ENCODE measurements around the gene GOLPH3. TPM values are rescaled to one million over a fixed set of nuclear protein-coding genes. Genes with fewer than 3 reads are reported as not detected.

GOLPH3 gene
- polyA plus RNA-seq, 1 donor from 2014 or later: 75.8 TPM

DNA sequence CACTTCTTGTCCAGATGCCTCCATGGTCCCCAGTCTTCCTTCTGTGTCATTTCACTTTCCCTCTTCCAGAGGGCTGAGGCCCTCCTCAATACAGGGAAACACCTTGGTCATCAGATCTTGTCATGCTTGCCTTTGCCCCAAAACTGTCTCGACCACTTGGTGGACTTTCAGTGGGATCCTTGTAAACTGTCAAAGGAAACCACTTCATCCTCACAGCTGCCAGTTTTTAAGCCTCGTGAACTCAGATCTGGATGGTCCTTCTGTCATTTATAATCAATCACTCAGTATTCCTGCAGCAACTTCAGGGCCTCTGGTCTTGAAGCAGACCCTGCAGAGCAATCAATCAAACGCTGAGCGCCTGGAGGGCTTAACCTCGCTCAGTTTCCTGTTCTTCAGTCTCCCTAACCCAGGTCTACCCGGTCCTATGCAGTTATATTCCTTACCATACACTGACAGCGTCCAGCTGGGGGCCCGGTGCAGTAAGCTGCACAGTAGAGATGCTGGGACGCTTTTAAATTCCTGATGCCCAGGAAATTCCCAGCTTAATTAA, 74.6 kb downstream of the GOLPH3 start:
- no peaks in the 10 kb centered on the region for H3K9me3 ChIP-seq (ENCODE audit: low read length)
- peaks cover 13% of the 10 kb centered on the region for H3K36me3 ChIP-seq (ENCODE audit: insufficient read depth, low read length)
- H3K9ac ChIP-seq (ENCODE audit: low read length): no peak overlapping the region
- H3K9me2 ChIP-seq (ENCODE audit: insufficient read depth, low read length): no peaks in the 10 kb centered on the region
- H3K27me3 ChIP-seq (ENCODE audit: insufficient read depth, low read depth, low read length): no peaks in the 10 kb centered on the region
- H3K4me2 ChIP-seq (ENCODE audit: low read length): no peak overlapping the region
- H3K27ac ChIP-seq (ENCODE audit: low read length): no peak overlapping the region
- no peaks in the 10 kb centered on the region for H3K79me2 ChIP-seq (replicated peaks; ENCODE audit: insufficient read depth, low read length)
- H3F3A ChIP-seq (ENCODE audit: insufficient read depth, low read length, poor library complexity, severe bottlenecking): no peaks in the 10 kb centered on the region
- no peak overlapping the region for H3K4me3 ChIP-seq (ENCODE audit: low read length)
- H4K20me1 ChIP-seq (ENCODE audit: insufficient read depth): no peaks in the 10 kb centered on the region
- H2AFZ ChIP-seq (ENCODE audit: low read depth, low read length): no peak overlapping the region
- TF ChIP-seq, protein P1, sequence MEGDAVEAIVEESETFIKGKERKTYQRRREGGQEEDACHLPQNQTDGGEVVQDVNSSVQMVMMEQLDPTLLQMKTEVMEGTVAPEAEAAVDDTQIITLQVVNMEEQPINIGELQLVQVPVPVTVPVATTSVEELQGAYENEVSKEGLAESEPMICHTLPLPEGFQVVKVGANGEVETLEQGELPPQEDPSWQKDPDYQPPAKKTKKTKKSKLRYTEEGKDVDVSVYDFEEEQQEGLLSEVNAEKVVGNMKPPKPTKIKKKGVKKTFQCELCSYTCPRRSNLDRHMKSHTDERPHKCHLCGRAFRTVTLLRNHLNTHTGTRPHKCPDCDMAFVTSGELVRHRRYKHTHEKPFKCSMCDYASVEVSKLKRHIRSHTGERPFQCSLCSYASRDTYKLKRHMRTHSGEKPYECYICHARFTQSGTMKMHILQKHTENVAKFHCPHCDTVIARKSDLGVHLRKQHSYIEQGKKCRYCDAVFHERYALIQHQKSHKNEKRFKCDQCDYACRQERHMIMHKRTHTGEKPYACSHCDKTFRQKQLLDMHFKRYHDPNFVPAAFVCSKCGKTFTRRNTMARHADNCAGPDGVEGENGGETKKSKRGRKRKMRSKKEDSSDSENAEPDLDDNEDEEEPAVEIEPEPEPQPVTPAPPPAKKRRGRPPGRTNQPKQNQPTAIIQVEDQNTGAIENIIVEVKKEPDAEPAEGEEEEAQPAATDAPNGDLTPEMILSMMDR (IDR thresholded peaks at IDR 0.05; ENCODE audit: poor library complexity, severe bottlenecking): no peak
- TF ChIP-seq TAF1 (IDR thresholded peaks at IDR 0.05; ENCODE audit: low read depth): no peak
- TF ChIP-seq SMC3 (conservative IDR thresholded peaks at IDR 0.05; ENCODE audit: poor library complexity): no peak
- TF ChIP-seq, protein P2, sequence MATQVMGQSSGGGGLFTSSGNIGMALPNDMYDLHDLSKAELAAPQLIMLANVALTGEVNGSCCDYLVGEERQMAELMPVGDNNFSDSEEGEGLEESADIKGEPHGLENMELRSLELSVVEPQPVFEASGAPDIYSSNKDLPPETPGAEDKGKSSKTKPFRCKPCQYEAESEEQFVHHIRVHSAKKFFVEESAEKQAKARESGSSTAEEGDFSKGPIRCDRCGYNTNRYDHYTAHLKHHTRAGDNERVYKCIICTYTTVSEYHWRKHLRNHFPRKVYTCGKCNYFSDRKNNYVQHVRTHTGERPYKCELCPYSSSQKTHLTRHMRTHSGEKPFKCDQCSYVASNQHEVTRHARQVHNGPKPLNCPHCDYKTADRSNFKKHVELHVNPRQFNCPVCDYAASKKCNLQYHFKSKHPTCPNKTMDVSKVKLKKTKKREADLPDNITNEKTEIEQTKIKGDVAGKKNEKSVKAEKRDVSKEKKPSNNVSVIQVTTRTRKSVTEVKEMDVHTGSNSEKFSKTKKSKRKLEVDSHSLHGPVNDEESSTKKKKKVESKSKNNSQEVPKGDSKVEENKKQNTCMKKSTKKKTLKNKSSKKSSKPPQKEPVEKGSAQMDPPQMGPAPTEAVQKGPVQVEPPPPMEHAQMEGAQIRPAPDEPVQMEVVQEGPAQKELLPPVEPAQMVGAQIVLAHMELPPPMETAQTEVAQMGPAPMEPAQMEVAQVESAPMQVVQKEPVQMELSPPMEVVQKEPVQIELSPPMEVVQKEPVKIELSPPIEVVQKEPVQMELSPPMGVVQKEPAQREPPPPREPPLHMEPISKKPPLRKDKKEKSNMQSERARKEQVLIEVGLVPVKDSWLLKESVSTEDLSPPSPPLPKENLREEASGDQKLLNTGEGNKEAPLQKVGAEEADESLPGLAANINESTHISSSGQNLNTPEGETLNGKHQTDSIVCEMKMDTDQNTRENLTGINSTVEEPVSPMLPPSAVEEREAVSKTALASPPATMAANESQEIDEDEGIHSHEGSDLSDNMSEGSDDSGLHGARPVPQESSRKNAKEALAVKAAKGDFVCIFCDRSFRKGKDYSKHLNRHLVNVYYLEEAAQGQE (IDR thresholded peaks at IDR 0.05; ENCODE audit: borderline replicate concordance): no peak
- TF ChIP-seq RAD21 (conservative IDR thresholded peaks at IDR 0.05): no peak
- no peak for TF ChIP-seq MXI1 (conservative IDR thresholded peaks at IDR 0.05; ENCODE audit: poor library complexity, severe bottlenecking)
- TF ChIP-seq EP300 (conservative IDR thresholded peaks at IDR 0.05; ENCODE audit: poor library complexity, severe bottlenecking): no peak
- TF ChIP-seq POLR2AphosphoS5 (IDR thresholded peaks at IDR 0.05): no peak
- TF ChIP-seq EZH2 (IDR thresholded peaks at IDR 0.05; ENCODE audit: borderline replicate concordance, insufficient read depth, low read length, poor library complexity, severe bottlenecking): no peak

DNA sequence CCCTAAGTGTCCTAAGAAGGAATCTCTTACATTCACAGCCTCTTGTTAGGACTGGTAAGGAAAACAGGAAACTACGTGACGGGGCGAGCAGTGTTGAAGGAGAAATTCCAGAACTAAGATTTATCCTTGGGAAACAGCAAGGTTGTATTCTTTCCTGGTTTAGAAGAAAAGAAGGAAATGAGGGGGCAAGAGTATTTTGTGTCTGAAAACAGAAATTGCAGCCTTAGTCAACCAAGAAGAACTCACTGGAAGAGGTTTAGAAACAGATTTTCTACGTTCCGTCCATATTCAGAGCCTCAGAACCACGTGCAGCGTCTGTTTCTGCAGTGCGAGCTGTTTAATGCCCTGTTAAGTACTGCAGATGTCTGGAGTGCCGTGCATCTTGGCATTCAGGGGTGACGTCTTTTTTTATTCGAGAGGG, 75.2 kb downstream of the GOLPH3 start:
- no peaks in the 10 kb centered on the region for H3F3A ChIP-seq (ENCODE audit: insufficient read depth, low read length, poor library complexity, severe bottlenecking)
- H3K79me2 ChIP-seq (replicated peaks; ENCODE audit: insufficient read depth, low read length): no peaks in the 10 kb centered on the region
- no peaks in the 10 kb centered on the region for H3K9me3 ChIP-seq (ENCODE audit: low read length)
- H3K36me3 ChIP-seq (ENCODE audit: insufficient read depth, low read length): peaks cover 12% of the 10 kb centered on the region
- H3K4me3 ChIP-seq (ENCODE audit: low read length): no peak overlapping the region
- H4K20me1 ChIP-seq (ENCODE audit: insufficient read depth): no peaks in the 10 kb centered on the region
- no peak overlapping the region for H3K4me2 ChIP-seq (ENCODE audit: low read length)
- H3K27ac ChIP-seq (ENCODE audit: low read length): no peak overlapping the region
- H3K9ac ChIP-seq (ENCODE audit: low read length): no peak overlapping the region
- no peaks in the 10 kb centered on the region for H3K27me3 ChIP-seq (ENCODE audit: insufficient read depth, low read depth, low read length)
- H3K9me2 ChIP-seq (ENCODE audit: insufficient read depth, low read length): no peaks in the 10 kb centered on the region
- no peak overlapping the region for H2AFZ ChIP-seq (ENCODE audit: low read depth, low read length)
- TF ChIP-seq RAD21 (conservative IDR thresholded peaks at IDR 0.05): no peak
- TF ChIP-seq POLR2AphosphoS5 (IDR thresholded peaks at IDR 0.05): no peak
- no peak for TF ChIP-seq EP300 (conservative IDR thresholded peaks at IDR 0.05; ENCODE audit: poor library complexity, severe bottlenecking)
- TF ChIP-seq SMC3 (conservative IDR thresholded peaks at IDR 0.05; ENCODE audit: poor library complexity): no peak
- TF ChIP-seq, protein P2 (IDR thresholded peaks at IDR 0.05; ENCODE audit: borderline replicate concordance): no peak
- no peak for TF ChIP-seq EZH2 (IDR thresholded peaks at IDR 0.05; ENCODE audit: borderline replicate concordance, insufficient read depth, low read length, poor library complexity, severe bottlenecking)
- TF ChIP-seq, protein P1 (IDR thresholded peaks at IDR 0.05; ENCODE audit: poor library complexity, severe bottlenecking): no peak
- no peak for TF ChIP-seq MXI1 (conservative IDR thresholded peaks at IDR 0.05; ENCODE audit: poor library complexity, severe bottlenecking)
- no peak for TF ChIP-seq TAF1 (IDR thresholded peaks at IDR 0.05; ENCODE audit: low read depth)

Measured in neural cell (in vitro differentiated cells).